Naive thymus-derived CD4-positive, alpha-beta T cell (primary cell): ENCODE measurements around the gene RAD17. TPM values are rescaled to one million over a fixed set of nuclear protein-coding genes. Genes with fewer than 3 reads are reported as not detected.
"Not testable (repeated sequence)": the region's sequence is repeated elsewhere in the genome, so short reads cannot be mapped to it uniquely, and the experiment has no call there.

Source experiments
- ATAC-seq: fragments of 150-1000 bp; cut with Tn5 transposase; 2 replicates; pipeline ENCODE4 v1.10.0; 2021; ENCODE audit warnings: mild to moderate bottlenecking, moderate library complexity
- CTCF ChIA-PET: fragments of 350-600 bp; sonication (Branson Sonifier 250); formaldehyde crosslinking; loops from one replicate; lab custom pipeline; 2021; ENCODE audit warnings: antibody characterized with exemption; lab: Charles Lee
- POLR2A ChIA-PET: fragments of 350-600 bp; sonication (Branson Sonifier 250); formaldehyde crosslinking; loops from one replicate; lab custom pipeline; 2021; ENCODE audit warnings: antibody characterized with exemption, inconsistent platforms; lab: Charles Lee
- DNase-seq, 9 donors: peaks; one replicate each; pipeline versions ENCODE4 v3.0.0 to v3.0.0-alpha.2; 2020 to 2022; ENCODE audit warnings: mixed read lengths in 1 of 9
- H3K27ac ChIP-seq: one replicate; pipeline ENCODE4 v1.7.0; 2013; ENCODE audit warnings: mild to moderate bottlenecking, low read depth, low read length, moderate library complexity
- H3K27me3 ChIP-seq, 2 donors: one replicate each; pipeline ENCODE4 v1.7.0; 2013; ENCODE audit warnings: low read length in 2 of 2, mild to moderate bottlenecking in 2 of 2, moderate library complexity in 2 of 2; ENCODE audit not compliant: control insufficient read depth in 2 of 2, insufficient read depth in 2 of 2
- H3K36me3 ChIP-seq, 3 experiments: 1 replicate in 2 of 3; 2 replicates in 1 of 3; pipeline ENCODE4 v1.7.0; 2013; ENCODE audit warnings: low read length in 3 of 3, mild to moderate bottlenecking in 3 of 3, moderate library complexity in 1 of 3; ENCODE audit not compliant: insufficient read depth in 3 of 3, control insufficient read depth in 2 of 3
- H3K4me1 ChIP-seq, 2 donors: one replicate each; pipeline ENCODE4 v1.7.0; 2013; ENCODE audit warnings: low read length in 2 of 2, mild to moderate bottlenecking in 2 of 2, moderate library complexity in 1 of 2; ENCODE audit not compliant: control insufficient read depth in 2 of 2, insufficient read depth in 2 of 2
- H3K4me3 ChIP-seq: 2 replicates; pipeline ENCODE4 v1.7.0; 2013; ENCODE audit warnings: mild to moderate bottlenecking, low read length
- H3K9me3 ChIP-seq, 3 experiments: 1 replicate in 2 of 3; 2 replicates in 1 of 3; pipeline ENCODE4 v1.7.0; 2013; ENCODE audit warnings: low read length in 3 of 3; ENCODE audit not compliant: control insufficient read depth in 2 of 3
- H3K27ac Mint-ChIP-seq, 9 donors: one replicate each; pipeline ENCODE4 v1.8.0; 2020 to 2022; ENCODE audit warnings: mixed read lengths in 9 of 9, mild to moderate bottlenecking in 8 of 9, moderate library complexity in 5 of 9, inconsistent platforms in 2 of 9
- H3K27me3 Mint-ChIP-seq, 5 donors: one replicate each; pipeline ENCODE4 v1.8.0; 2021 to 2022; ENCODE audit warnings: mixed read lengths in 5 of 5, mild to moderate bottlenecking in 1 of 5
- H3K36me3 Mint-ChIP-seq, 5 donors: one replicate each; pipeline ENCODE4 v1.8.0; 2020 to 2022; ENCODE audit warnings: mixed read lengths in 5 of 5, mild to moderate bottlenecking in 3 of 5, inconsistent platforms in 1 of 5
- H3K4me1 Mint-ChIP-seq, 7 donors: one replicate each; pipeline ENCODE4 v1.8.0; 2020 to 2022; ENCODE audit warnings: mixed read lengths in 7 of 7, mild to moderate bottlenecking in 3 of 7, inconsistent platforms in 1 of 7
- H3K4me3 Mint-ChIP-seq, 10 donors: one replicate each; pipeline ENCODE4 v1.8.0; 2020 to 2022; ENCODE audit warnings: mild to moderate bottlenecking in 10 of 10, mixed read lengths in 10 of 10, moderate library complexity in 6 of 10, inconsistent platforms in 2 of 10
- H3K9me3 Mint-ChIP-seq, 11 donors: one replicate each; pipeline ENCODE4 v1.8.0; 2020 to 2022; ENCODE audit warnings: mixed read lengths in 11 of 11, mild to moderate bottlenecking in 4 of 11, inconsistent platforms in 1 of 11, moderate library complexity in 1 of 11
- intact Hi-C, 2 donors: fragments of 100-400 bp; cut with micrococcal nuclease; formaldehyde crosslinking; loops; one replicate each; pipeline ENCODE4 v1.15.1; 2023
- polyA plus RNA-seq, 2 donors: library from polyadenylated mRNA; unstranded; fragments of 300-500 nt; fragmentation: Illumina TruSeq; gene quantifications; one replicate each; pipeline ENCODE4 v1.2.3, GENCODE V29; 2021
- total RNA-seq, 6 experiments: library from RNA in 5 of 6; stranded (reverse) in 5 of 6; gene quantifications; 1 replicate in 5 of 6; 2 replicates in 1 of 6; pipeline ENCODE4 v1.2.3 and lab custom pipeline; 2021 to 2026

The RAD17 gene
- total and polyA plus RNA-seq, 7 experiments from 2014 or later, result 19.7 to 32.0 (median 23.9) TPM

GRCh38 chr5:69370335-69370734 lies 717 bp downstream of the RAD17 start:
- peak overlapping the region; percentile 91 to 99 (median 94) for H3K4me3 Mint-ChIP-seq
- H3K36me3 Mint-ChIP-seq, result peaks cover 3 to 11% (median 7%) of the 10 kb centered on the region in 5 donors
- not testable (repeated sequence) for ATAC-seq, H3K27me3 ChIP-seq, DNase-seq, H3K27me3 Mint-ChIP-seq, H3K9me3 Mint-ChIP-seq, H3K9me3 ChIP-seq
- intact Hi-C loops, result loop anchor here in 1 of 2 donors (5.0 kb wide), 1 partner anchor 1153 kb away; the partner anchor contains the start of gene PIK3R1
- peak overlapping the region; percentile 95 to 100 (median 98) for H3K27ac Mint-ChIP-seq
- ChIA-PET POLR2A (interaction anchor here (0.7 to 1.0 kb wide), 5 partner anchors 38 to 277 kb away, joined by 3 to 9 read pairs (median 3); partner anchors contain the start of genes CCDC125 and CCNB1), CTCF (interaction anchor here (0.8 kb wide), 1 partner anchor 327 kb away, joined by 3 read pairs; no protein-coding TSS in a partner anchor)
- H3K4me3 ChIP-seq, result peak overlapping the region; percentile 97
- peaks cover 20 to 56% (median 45%) of the 10 kb centered on the region in 7 donors for H3K4me1 Mint-ChIP-seq
- H3K27ac ChIP-seq, result peak overlapping the region; percentile 99
- peaks cover 15 to 20% of the 10 kb centered on the region in 2 donors for H3K4me1 ChIP-seq
- peaks cover 0 to 18% (median 0%) of the 10 kb centered on the region in 3 experiments for H3K36me3 ChIP-seq

- intact Hi-C loops, result loop anchor here in 1 of 2 donors (5.0 kb wide), 1 partner anchor 1155 kb away; the partner anchor contains the start of gene PIK3R1
- ATAC-seq (no peak), DNase-seq (no peak)
- ChIA-PET CTCF (interaction anchor here (0.9 kb wide), 2 partner anchors 9 to 38 kb away, joined by 3 to 4 read pairs; no protein-coding TSS in a partner anchor), POLR2A (interaction anchor here (0.7 to 0.8 kb wide), 2 partner anchors 168 to 279 kb away, joined by 3 to 5 read pairs; partner anchors contain the start of gene SLC30A5)
- Mint-ChIP-seq H3K9me3 (no peaks in the 10 kb centered on the region), H3K27me3 (no peaks in the 10 kb centered on the region), H3K36me3 (peaks cover 0 to 8% (median 5%) of the 10 kb centered on the region in 5 donors), H3K4me1 (peaks cover 15 to 43% (median 34%) of the 10 kb centered on the region in 7 donors), H3K4me3 (peak overlapping the region in 3 of 10 donors; percentile 5 to 27 (median 18)), H3K27ac (peak overlapping the region in 1 of 9 donors; percentile 20)
- Histone ChIP-seq H3K9me3 (no peaks in the 10 kb centered on the region), H3K4me1 (peaks cover 15 to 20% of the 10 kb centered on the region in 2 donors), H3K36me3 (peaks cover 0 to 19% (median 8%) of the 10 kb centered on the region in 3 experiments), H3K27me3 (no peaks in the 10 kb centered on the region), H3K27ac (no peak overlapping the region), H3K4me3 (no peak overlapping the region)
Measured at GRCh38 chr5:69372394-69372793, 2.8 kb downstream of the RAD17 start.

GRCh38 chr5:69374911-69375446 lies 5.4 kb downstream of the RAD17 start:
- CTCF ChIA-PET, result no interaction called here

GRCh38 chr5:69378376-69378775 lies 8.8 kb downstream of the RAD17 start:
- ChIA-PET CTCF (no interaction called here), POLR2A (no interaction called here)
- no peaks in the 10 kb centered on the region for H3K27me3 ChIP-seq
- no peaks in the 10 kb centered on the region for H3K4me1 Mint-ChIP-seq
- no peak overlapping the region for H3K27ac Mint-ChIP-seq
- no peak for ATAC-seq
- H3K36me3 ChIP-seq, result peaks cover 5 to 35% (median 8%) of the 10 kb centered on the region in 3 experiments
- intact Hi-C loops, result no loop called here
- DNase-seq, result no peak
- H3K4me3 ChIP-seq, result no peak overlapping the region
- H3K9me3 ChIP-seq, result no peaks in the 10 kb centered on the region
- no peak overlapping the region for H3K4me3 Mint-ChIP-seq
- H3K27ac ChIP-seq, result no peak overlapping the region
- no peaks in the 10 kb centered on the region for H3K4me1 ChIP-seq
- no peaks in the 10 kb centered on the region for H3K27me3 Mint-ChIP-seq
- no peaks in the 10 kb centered on the region for H3K9me3 Mint-ChIP-seq
- peaks cover 0 to 16% (median 3%) of the 10 kb centered on the region in 5 donors for H3K36me3 Mint-ChIP-seq

More at GRCh38 chr5:69374911-69375446, 5.4 kb downstream of the RAD17 start:
- ATAC-seq (no peak), DNase-seq (no peak)
- Histone ChIP-seq H3K9me3 (no peaks in the 10 kb centered on the region), H3K27me3 (no peaks in the 10 kb centered on the region), H3K36me3 (peaks cover 0 to 27% (median 8%) of the 10 kb centered on the region in 3 experiments), H3K27ac (no peak overlapping the region), H3K4me3 (no peak overlapping the region), H3K4me1 (peaks cover 5 to 8% of the 10 kb centered on the region in 2 donors)
- Mint-ChIP-seq H3K9me3 (no peaks in the 10 kb centered on the region), H3K27ac (peak overlapping the region in 1 of 9 donors; percentile 29), H3K4me1 (peaks cover 7 to 28% (median 20%) of the 10 kb centered on the region in 7 donors), H3K36me3 (peaks cover 0 to 8% (median 3%) of the 10 kb centered on the region in 5 donors), H3K4me3 (no peak overlapping the region), H3K27me3 (no peaks in the 10 kb centered on the region)
- POLR2A ChIA-PET, result interaction anchor here (0.7 kb wide), 1 partner anchor 19 kb away, joined by 3 read pairs; no protein-coding TSS in a partner anchor
- intact Hi-C loops, result loop anchor here in 1 of 2 donors (5.0 kb wide), 1 partner anchor 1158 kb away; the partner anchor contains the start of gene PIK3R1

DNA sequence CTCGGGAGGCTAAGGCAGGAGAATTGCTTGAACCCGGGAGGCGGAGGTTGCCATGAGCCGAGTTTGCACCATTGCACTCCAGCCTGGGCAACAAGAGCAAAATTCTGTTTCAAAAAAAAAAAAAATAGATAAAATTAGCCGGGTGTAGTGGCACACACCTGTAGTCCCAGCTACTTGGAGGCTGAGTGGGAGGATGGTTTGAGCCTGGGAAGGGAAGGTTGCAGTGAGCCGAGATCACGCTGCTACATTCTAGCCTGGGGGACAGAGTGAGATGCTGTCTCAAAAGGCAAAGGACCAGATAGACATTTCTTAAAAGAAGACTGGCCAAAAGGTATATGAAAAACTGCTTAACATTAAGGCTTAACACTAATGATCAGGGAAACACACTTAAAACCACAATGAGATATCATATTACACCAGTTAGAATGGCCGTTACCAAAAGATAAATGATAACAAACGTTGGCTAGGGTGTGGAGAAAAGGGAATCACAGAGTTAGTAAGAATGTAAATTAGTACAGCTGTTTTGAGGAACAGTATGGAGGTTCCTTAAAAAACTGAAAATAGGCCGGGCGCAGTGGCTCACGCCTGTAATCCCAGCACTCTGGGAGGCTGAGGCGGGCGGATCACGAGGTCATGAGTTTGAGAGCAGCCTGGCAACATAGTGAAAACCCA lies 35.2 kb downstream of the RAD17 start:
- H3K36me3 ChIP-seq, result peaks cover 0 to 33% (median 0%) of the 10 kb centered on the region in 3 experiments
- H3K4me3 ChIP-seq, result no peak overlapping the region
- no peak for ATAC-seq
- no peak overlapping the region for H3K27ac ChIP-seq
- DNase-seq, result no peak
- Mint-ChIP-seq H3K9me3 (peaks cover 0 to 4% (median 0%) of the 10 kb centered on the region in 11 donors), H3K4me1 (no peaks in the 10 kb centered on the region), H3K27ac (no peak overlapping the region), H3K36me3 (peaks cover 5 to 55% (median 30%) of the 10 kb centered on the region in 5 donors), H3K27me3 (no peaks in the 10 kb centered on the region), H3K4me3 (no peak overlapping the region)
- no peaks in the 10 kb centered on the region for H3K9me3 ChIP-seq
- POLR2A ChIA-PET, result no interaction called here
- no peaks in the 10 kb centered on the region for H3K4me1 ChIP-seq
- H3K27me3 ChIP-seq, result no peaks in the 10 kb centered on the region
- intact Hi-C loops, result no loop called here
- CTCF ChIA-PET, result no interaction called here

- H3K36me3 Mint-ChIP-seq, result peaks cover 3 to 24% (median 11%) of the 10 kb centered on the region in 5 donors
- intact Hi-C loops, result no loop called here
- ChIA-PET POLR2A (no interaction called here), CTCF (no interaction called here)
- Histone ChIP-seq H3K4me1 (no peaks in the 10 kb centered on the region), H3K9me3 (no peaks in the 10 kb centered on the region), H3K36me3 (no peaks in the 10 kb centered on the region), H3K4me3 (peak within 1 kb of the TSS; percentile 61), H3K27ac (peak within 1 kb of the TSS; percentile 47), H3K27me3 (no peaks in the 10 kb centered on the region)
- H3K27me3 Mint-ChIP-seq, result peaks cover 0 to 9% (median 0%) of the 10 kb centered on the region in 5 donors
- H3K4me3 Mint-ChIP-seq, result peak within 1 kb of the TSS; percentile 61 to 87 (median 70)
- H3K27ac Mint-ChIP-seq, result peak within 1 kb of the TSS in 8 of 9 donors; percentile 33 to 79 (median 52)
- ATAC-seq (peak; percentile 79), DNase-seq (peak; percentile 7 to 32 (median 25))
- peaks cover 0 to 2% (median 0%) of the 10 kb centered on the region in 11 donors for H3K9me3 Mint-ChIP-seq
- H3K4me1 Mint-ChIP-seq, result peaks cover 0 to 21% (median 8%) of the 10 kb centered on the region in 7 donors
Measured at GRCh38 chr5:69414885-69415583, 45.4 kb downstream of the RAD17 start, which contains the start of gene MARVELD2. MARVELD2 (plus strand) TSS chr5:69415116; CDS start chr5:69419386, 4,270 bp downstream.
